Ovary (tissue), 9 donors: Measurements from ENCODE around the gene RPL18A. TPM values are rescaled to one million over a fixed set of nuclear protein-coding genes. Genes with fewer than 3 reads are reported as not detected.

Experiments used
- DNase-seq, 5 donors: peaks; one replicate each; pipeline ENCODE4 v3.0.0-alpha.2; 2019 to 2020
- H3K27ac ChIP-seq, 2 donors: fragments of 200-600 bp; one replicate each; pipeline versions ENCODE4 v1.5.1 to v1.8.0; 2019 to 2022
- H3K27me3 ChIP-seq: fragments of 200-600 bp; one replicate; pipeline ENCODE4 v1.8.0; 2022
- H3K36me3 ChIP-seq: fragments of 200-600 bp; sonication (generic); one replicate; pipeline ENCODE4 v1.5.1; 2019
- H3K4me1 ChIP-seq: one replicate; pipeline ENCODE4 v1.8.1; 2013; ENCODE audit warnings: mild to moderate bottlenecking, moderate library complexity; ENCODE audit not compliant: insufficient read depth
- H3K4me3 ChIP-seq: fragments of 200-600 bp; sonication (generic); one replicate; pipeline ENCODE4 v1.5.1; 2017
- H3K9me3 ChIP-seq, 2 donors: fragments of 200-600 bp in 1 of 2; sonication (generic) in 1 of 2; one replicate each; pipeline versions ENCODE4 v1.5.1 to v1.8.1; 2013 to 2019; ENCODE audit warnings: mild to moderate bottlenecking in 1 of 2, moderate library complexity in 1 of 2
- EP300 ChIP-seq: sonication (generic); formaldehyde crosslinking; IDR thresholded peaks from one replicate; pipeline ENCODE4 v1.6.1; 2017; ENCODE audit warnings: antibody characterized with exemption
- POLR2A ChIP-seq: fragments of 450-650 bp; IDR thresholded peaks from one replicate; pipeline ENCODE4 v1.6.1; 2017; ENCODE audit warnings: antibody characterized with exemption, mild to moderate bottlenecking, moderate library complexity
- WGBS, 3 donors: extraction: QIAGEN DNeasy Blood & Tissue Kit in 1 of 3; methylation state at CpG; one replicate each; pipeline versions ENCODE4 v1.1.5 to v1.1.7; 2013 to 2017; 5-methylcytosine and 5-hydroxymethylcytosine counted together
- intact Hi-C, 4 donors: fragments of 100-400 bp; cut with DNase I; formaldehyde crosslinking; loops; one replicate each; pipeline versions ENCODE4 v1.11.0 to v1.15.1; 2022 to 2023
- polyA plus RNA-seq, 2 donors: library from polyadenylated mRNA; stranded (reverse); fragments of 200-250 nt in 1 of 2; fragments of 350-450 nt in 1 of 2; fragmentation: Illumina TruSeq in 1 of 2; extraction: RNeasy Lipid Tissue Mini Kit (QIAGEN cat#74804) in 1 of 2; gene quantifications; one replicate each; pipeline ENCODE4 v1.2.3, GENCODE V29; 2013 to 2014
- total RNA-seq, 7 donors: library from RNA; depleted of rRNA in 2 of 7; stranded (reverse); fragments of >200 nt in 2 of 7; fragmentation: NEBNext Ultra II Directional in 3 of 7; extraction: Animal tissue kit (Norgen Biotek cat#: 25700) in 3 of 7; gene quantifications; one replicate each; pipeline versions ENCODE4 v1.1.0 to v1.2.4, GENCODE V29; 2016 to 2023
- TF ChIP-seq, protein P1 (sequence below), 3 donors: fragments of 450-650 bp in 2 of 3; fragments of 200-600 bp in 1 of 3; IDR thresholded peaks; one replicate each; pipeline versions ENCODE4 v1.5.1 to v1.8.0; 2016 to 2022; ENCODE audit warnings: antibody characterized with exemption in 3 of 3, mild to moderate bottlenecking in 1 of 3
- donor health status: DM: no; HTN: no; CAD: no; lungs with moderate emphysema.
- donor health status: DM: no; HTN: no; CAD: no.
- donor health status: Bipolar disorder and iron deficiency.
- donor health status: DM: yes; HTN: yes; CAD: no.
- donor health status: DM: no; HTN: no; CAD: no.
- donor health status: DM: yes; HTN: yes; CAD: no.

RPL18A gene
- total and polyA plus RNA-seq, 9 donors = 636 to 5,071 (median 3,195) TPM

- Histone ChIP-seq H3K9me3 (no peaks in the 10 kb centered on the region), H3K27me3 (peaks cover 6% of the 10 kb centered on the region), H3K4me3 (no peak overlapping the region), H3K4me1 (peaks cover 4% of the 10 kb centered on the region), H3K27ac (no peak overlapping the region), H3K36me3 (no peaks in the 10 kb centered on the region)
- no peak for DNase-seq
- whole genome bisulfite sequencing, 3 donors = 3 to 5% (median 4%) methylated on average over 49 to 63 of the region's 63 CpGs
- intact Hi-C loops = loop anchor here in 1 of 4 donors (5.0 kb wide), 2 partner anchors 38 to 123 kb away; no protein-coding TSS in a partner anchor
- TF ChIP-seq POLR2A (no peak), EP300 (no peak)
- TF ChIP-seq, protein P1, sequence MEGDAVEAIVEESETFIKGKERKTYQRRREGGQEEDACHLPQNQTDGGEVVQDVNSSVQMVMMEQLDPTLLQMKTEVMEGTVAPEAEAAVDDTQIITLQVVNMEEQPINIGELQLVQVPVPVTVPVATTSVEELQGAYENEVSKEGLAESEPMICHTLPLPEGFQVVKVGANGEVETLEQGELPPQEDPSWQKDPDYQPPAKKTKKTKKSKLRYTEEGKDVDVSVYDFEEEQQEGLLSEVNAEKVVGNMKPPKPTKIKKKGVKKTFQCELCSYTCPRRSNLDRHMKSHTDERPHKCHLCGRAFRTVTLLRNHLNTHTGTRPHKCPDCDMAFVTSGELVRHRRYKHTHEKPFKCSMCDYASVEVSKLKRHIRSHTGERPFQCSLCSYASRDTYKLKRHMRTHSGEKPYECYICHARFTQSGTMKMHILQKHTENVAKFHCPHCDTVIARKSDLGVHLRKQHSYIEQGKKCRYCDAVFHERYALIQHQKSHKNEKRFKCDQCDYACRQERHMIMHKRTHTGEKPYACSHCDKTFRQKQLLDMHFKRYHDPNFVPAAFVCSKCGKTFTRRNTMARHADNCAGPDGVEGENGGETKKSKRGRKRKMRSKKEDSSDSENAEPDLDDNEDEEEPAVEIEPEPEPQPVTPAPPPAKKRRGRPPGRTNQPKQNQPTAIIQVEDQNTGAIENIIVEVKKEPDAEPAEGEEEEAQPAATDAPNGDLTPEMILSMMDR (IDR thresholded peaks at IDR 0.05) = no peak
Observed at GRCh38 chr19:17873786-17874757, 14.4 kb downstream of the RPL18A start.

GRCh38 chr19:17874758-17875135 lies 15.0 kb downstream of the RPL18A start:
- Histone ChIP-seq H3K27me3 (peaks cover 6% of the 10 kb centered on the region), H3K4me1 (peaks cover 4% of the 10 kb centered on the region), H3K27ac (no peak overlapping the region), H3K4me3 (no peak overlapping the region), H3K36me3 (no peaks in the 10 kb centered on the region), H3K9me3 (no peaks in the 10 kb centered on the region)
- DNase-seq = no peak
- 68 to 76% (median 74%) methylated on average over 9 of the region's 9 CpGs for WGBS, 3 donors
- intact Hi-C loops = loop anchor here in 1 of 4 donors (5.0 kb wide), 2 partner anchors 38 to 123 kb away; no protein-coding TSS in a partner anchor
- TF ChIP-seq EP300 (no peak), POLR2A (no peak)
- TF ChIP-seq, protein P1 (IDR thresholded peaks at IDR 0.05) = no peak

DNA sequence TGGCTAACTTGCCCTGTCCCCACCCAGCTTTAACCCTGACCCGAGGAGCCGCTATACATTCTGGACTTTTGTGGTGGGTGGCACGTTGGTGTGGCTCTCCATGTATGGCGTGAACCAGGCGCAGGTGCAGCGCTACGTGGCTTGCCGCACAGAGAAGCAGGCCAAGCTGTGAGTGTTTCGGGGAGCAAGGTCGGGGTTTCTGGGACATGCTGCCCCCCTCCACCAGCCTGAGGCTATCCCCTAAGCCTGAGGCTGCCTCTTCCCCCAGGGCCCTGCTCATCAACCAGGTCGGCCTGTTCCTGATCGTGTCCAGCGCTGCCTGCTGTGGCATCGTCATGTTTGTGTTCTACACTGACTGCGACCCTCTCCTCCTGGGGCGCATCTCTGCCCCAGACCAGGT lies 18.0 kb downstream of the RPL18A start:
- Histone ChIP-seq H3K27me3 (peaks cover 3% of the 10 kb centered on the region), H3K27ac (no peak overlapping the region), H3K4me3 (no peak overlapping the region), H3K36me3 (no peaks in the 10 kb centered on the region), H3K9me3 (no peaks in the 10 kb centered on the region), H3K4me1 (peaks cover 4% of the 10 kb centered on the region)
- DNase-seq = no peak
- TF ChIP-seq EP300 (no peak), POLR2A (no peak)
- TF ChIP-seq, protein P1 (IDR thresholded peaks at IDR 0.05) = no peak
- 87% methylated on average over 6 to 16 of the region's 16 CpGs for WGBS, 3 donors
- intact Hi-C loops = no loop called here

GRCh38 chr19:17879466-17879865 lies 19.8 kb downstream of the RPL18A start:
- H3K4me3 ChIP-seq = no peak overlapping the region
- H3K9me3 ChIP-seq = no peaks in the 10 kb centered on the region
- H3K27ac ChIP-seq = no peak overlapping the region
- WGBS, 3 donors = 67 to 78% (median 70%) methylated on average over 7 of the region's 7 CpGs
- H3K27me3 ChIP-seq = no peaks in the 10 kb centered on the region
- H3K4me1 ChIP-seq = no peaks in the 10 kb centered on the region
- H3K36me3 ChIP-seq = no peaks in the 10 kb centered on the region
- TF ChIP-seq EP300 = no peak
- DNase-seq = no peak
- intact Hi-C loops = no loop called here

DNA sequence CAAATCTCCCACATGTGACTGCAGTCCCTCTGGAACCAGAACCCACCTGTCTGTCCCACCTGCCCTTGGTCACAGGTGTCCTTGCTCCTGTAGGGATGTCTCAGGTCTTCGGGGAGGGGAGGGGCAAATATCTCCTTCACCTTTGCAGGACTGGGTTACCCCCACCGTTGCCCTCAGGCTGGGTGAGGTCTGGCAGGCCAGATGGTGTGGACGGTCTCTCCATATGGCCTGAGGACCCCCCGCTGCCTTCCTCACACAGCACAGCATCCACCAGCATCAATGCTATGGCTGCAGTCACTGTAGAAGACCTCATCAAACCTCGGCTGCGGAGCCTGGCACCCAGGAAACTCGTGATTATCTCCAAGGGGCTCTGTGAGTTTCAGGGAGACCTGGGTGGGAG lies 22.0 kb downstream of the RPL18A start:
- TF ChIP-seq EP300 (no peak), POLR2A (no peak)
- TF ChIP-seq, protein P1 (IDR thresholded peaks at IDR 0.05) = no peak
- Histone ChIP-seq H3K4me1 (no peaks in the 10 kb centered on the region), H3K27ac (no peak overlapping the region), H3K27me3 (no peaks in the 10 kb centered on the region), H3K4me3 (no peak overlapping the region), H3K36me3 (no peaks in the 10 kb centered on the region), H3K9me3 (no peaks in the 10 kb centered on the region)
- WGBS, 3 donors = 61 to 70% (median 64%) methylated on average over 7 of the region's 7 CpGs
- intact Hi-C loops = no loop called here
- no peak for DNase-seq
